Endothelial cell (in vitro differentiated cells): ENCODE results near the gene KLC3. TPM values are rescaled to one million over a fixed set of nuclear protein-coding genes. Genes with fewer than 3 reads are reported as not detected.

Experiments used
- DNase-seq: peaks from one replicate; pipeline ENCODE4 v3.0.0; 2021; ENCODE audit warnings: low spot score
- H3K27ac Mint-ChIP-seq: one replicate; pipeline ENCODE4 v1.8.0; 2021; ENCODE audit warnings: mixed read lengths, inconsistent platforms; ENCODE audit not compliant: unreplicated experiment
- H3K27me3 Mint-ChIP-seq: one replicate; pipeline ENCODE4 v1.8.0; 2021; ENCODE audit warnings: mild to moderate bottlenecking, moderate library complexity, mixed read lengths, inconsistent platforms; ENCODE audit not compliant: unreplicated experiment
- H3K36me3 Mint-ChIP-seq: one replicate; pipeline ENCODE4 v1.8.0; 2021; ENCODE audit warnings: mild to moderate bottlenecking, low read depth, mixed read lengths, inconsistent platforms; ENCODE audit not compliant: unreplicated experiment
- H3K4me1 Mint-ChIP-seq: one replicate; pipeline ENCODE4 v1.8.0; 2021; ENCODE audit warnings: mild to moderate bottlenecking, mixed read lengths, inconsistent platforms; ENCODE audit not compliant: unreplicated experiment
- H3K4me3 Mint-ChIP-seq: one replicate; pipeline ENCODE4 v1.8.0; 2021; ENCODE audit warnings: mild to moderate bottlenecking, mixed read lengths, inconsistent platforms; ENCODE audit not compliant: unreplicated experiment
- H3K9me3 Mint-ChIP-seq: one replicate; pipeline ENCODE4 v1.8.0; 2021; ENCODE audit warnings: mixed read lengths, inconsistent platforms; ENCODE audit not compliant: unreplicated experiment
- CTCF ChIP-seq: fragments of 200-600 bp; sonication (generic); IDR thresholded peaks from one replicate; pipeline ENCODE4 v1.5.0; 2021; ENCODE audit warnings: antibody characterized with exemption; ENCODE audit not compliant: unreplicated experiment
- total RNA-seq: library from RNA; stranded (reverse); fragmentation: NEBNext Ultra II Directional; extraction: Animal tissue kit (Norgen Biotek cat#: 25700); gene quantifications from one replicate; pipeline ENCODE4 v1.2.1, GENCODE V29; 2021; ENCODE audit not compliant: unreplicated experiment

The KLC3 gene
- total RNA-seq, 1 donor from 2014 or later = 0.44 TPM

GRCh38 chr19:45303269-45304060 is 37.1 kb upstream of the KLC3 start:
- no peak for DNase-seq
- Mint-ChIP-seq H3K27me3 (peaks cover 22% of the 10 kb centered on the region), H3K9me3 (no peaks in the 10 kb centered on the region), H3K4me1 (peaks cover 3% of the 10 kb centered on the region), H3K36me3 (peaks cover 30% of the 10 kb centered on the region), H3K27ac (no peak overlapping the region), H3K4me3 (no peak overlapping the region)
- TF ChIP-seq CTCF = no peak

GRCh38 chr19:45304141-45304926 is 36.2 kb upstream of the KLC3 start:
- Mint-ChIP-seq H3K27ac (no peak overlapping the region), H3K4me3 (no peak overlapping the region), H3K27me3 (peaks cover 23% of the 10 kb centered on the region), H3K9me3 (no peaks in the 10 kb centered on the region), H3K36me3 (peaks cover 21% of the 10 kb centered on the region), H3K4me1 (peaks cover 3% of the 10 kb centered on the region)
- no peak for TF ChIP-seq CTCF
- DNase-seq = no peak

GRCh38 chr19:45305007-45305406 is 35.5 kb upstream of the KLC3 start:
- peaks cover 23% of the 10 kb centered on the region for H3K27me3 Mint-ChIP-seq
- peaks cover 18% of the 10 kb centered on the region for H3K36me3 Mint-ChIP-seq
- no peaks in the 10 kb centered on the region for H3K9me3 Mint-ChIP-seq
- H3K4me3 Mint-ChIP-seq = no peak overlapping the region
- DNase-seq = no peak
- peaks cover 3% of the 10 kb centered on the region for H3K4me1 Mint-ChIP-seq
- no peak overlapping the region for H3K27ac Mint-ChIP-seq
- no peak for TF ChIP-seq CTCF

- Mint-ChIP-seq H3K27ac (no peak overlapping the region), H3K4me3 (no peak overlapping the region), H3K27me3 (peaks cover 21% of the 10 kb centered on the region), H3K36me3 (peaks cover 15% of the 10 kb centered on the region), H3K4me1 (peaks cover 3% of the 10 kb centered on the region), H3K9me3 (no peaks in the 10 kb centered on the region)
- no peak for DNase-seq
- TF ChIP-seq CTCF = no peak
These were observed 35.1 kb upstream of the KLC3 start for GRCh38 chr19:45305421-45305820.

- H3K4me1 Mint-ChIP-seq = peaks cover 3% of the 10 kb centered on the region
- no peaks in the 10 kb centered on the region for H3K9me3 Mint-ChIP-seq
- H3K27ac Mint-ChIP-seq = no peak overlapping the region
- DNase-seq = no peak
- H3K4me3 Mint-ChIP-seq = no peak overlapping the region
- no peak for TF ChIP-seq CTCF
- peaks cover 10% of the 10 kb centered on the region for H3K36me3 Mint-ChIP-seq
- H3K27me3 Mint-ChIP-seq = peaks cover 21% of the 10 kb centered on the region
These were observed 34.5 kb upstream of the KLC3 start for GRCh38 chr19:45306040-45306439.
